Left kidney (tissue), 2 donors: ENCODE measurements around the gene ARL11. TPM values are rescaled to one million over a fixed set of nuclear protein-coding genes. Genes with fewer than 3 reads are reported as not detected.
A peak's percentile ranks its signal among the peaks of the same experiment; 100 is the strongest.
"Not testable (repeated sequence)": the region's sequence is repeated elsewhere in the genome, so short reads cannot be mapped to it uniquely, and the experiment has no call there.

Experiments
- DNase-seq: peaks from one replicate; pipeline ENCODE4 v3.0.0-alpha.2; 2013
- polyA plus RNA-seq: library from polyadenylated mRNA; unstranded; fragments of 120-200 nt; gene quantifications from one replicate; pipeline ENCODE4 v1.2.1, GENCODE V29; 2013; ENCODE audit not compliant: insufficient read length

ARL11 gene
- polyA plus RNA-seq, 1 donor = 0.70 TPM

- DNase-seq = not testable (repeated sequence)
Measured at GRCh38 chr13:49612042-49612441, 16.3 kb upstream of the ARL11 start.

DNA sequence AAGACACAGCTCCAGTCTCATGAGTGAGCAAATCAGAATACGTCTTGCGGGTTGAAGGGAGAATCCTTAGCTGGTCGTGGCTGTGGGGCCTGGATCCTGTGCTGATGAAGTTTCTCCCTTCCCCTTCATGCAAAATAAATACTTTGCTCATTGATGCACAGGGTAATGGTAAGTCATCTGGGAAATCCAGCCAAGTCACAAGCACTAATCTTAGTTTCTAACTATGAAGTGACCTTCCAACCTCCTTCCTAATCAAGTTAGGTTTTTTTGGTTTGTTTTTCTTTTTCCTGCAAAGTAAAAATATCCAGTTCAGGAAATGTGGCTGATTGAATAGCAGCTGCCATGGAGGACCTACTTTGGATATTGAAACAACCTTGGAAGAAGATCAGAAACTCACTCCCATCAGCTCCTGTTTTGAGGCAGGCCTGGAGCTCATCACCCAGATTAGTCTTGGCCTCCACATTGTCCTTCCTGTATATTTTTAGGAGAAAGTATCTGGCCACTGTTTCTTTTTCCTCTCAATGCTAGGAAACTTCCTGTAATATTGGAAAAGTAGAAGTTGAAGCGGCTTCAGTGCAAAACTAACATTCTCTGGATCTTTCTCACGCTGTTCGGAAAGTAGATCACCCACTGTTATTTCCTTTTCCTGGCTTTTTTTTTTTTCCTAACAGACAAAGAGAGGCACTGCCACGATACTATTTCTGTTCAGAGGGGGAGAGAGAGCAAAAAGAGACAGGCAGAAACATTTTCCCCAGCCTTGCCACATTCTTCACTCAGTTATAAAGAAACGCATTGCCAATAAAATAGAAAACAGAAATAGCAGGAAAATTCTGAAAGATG is 12.3 kb upstream of the ARL11 start:
- no peak for DNase-seq

DNA sequence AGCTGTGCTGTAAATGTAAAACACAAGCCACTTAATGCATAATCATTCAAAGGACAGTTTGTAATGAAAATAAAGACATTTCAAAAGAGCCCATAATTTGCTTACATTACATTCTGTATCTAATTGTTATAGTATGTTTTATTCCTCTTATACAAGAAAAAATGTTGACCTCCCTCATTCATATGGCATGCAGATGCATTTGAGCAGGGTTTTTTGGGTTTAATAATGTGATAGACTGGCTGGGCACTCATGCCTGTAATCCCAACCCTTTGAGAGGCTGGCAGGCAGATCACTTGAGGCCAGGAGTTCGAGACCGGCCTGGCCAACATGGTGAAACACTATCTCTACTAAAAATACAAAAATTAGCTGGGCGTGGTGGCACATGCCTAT is 11.6 kb upstream of the ARL11 start:
- DNase-seq = no peak

- no peak for DNase-seq
Measured at GRCh38 chr13:49620170-49620621, 8.1 kb upstream of the ARL11 start.

- DNase-seq = no peak
Measured at GRCh38 chr13:49622174-49622946, 5.9 kb upstream of the ARL11 start.

DNA sequence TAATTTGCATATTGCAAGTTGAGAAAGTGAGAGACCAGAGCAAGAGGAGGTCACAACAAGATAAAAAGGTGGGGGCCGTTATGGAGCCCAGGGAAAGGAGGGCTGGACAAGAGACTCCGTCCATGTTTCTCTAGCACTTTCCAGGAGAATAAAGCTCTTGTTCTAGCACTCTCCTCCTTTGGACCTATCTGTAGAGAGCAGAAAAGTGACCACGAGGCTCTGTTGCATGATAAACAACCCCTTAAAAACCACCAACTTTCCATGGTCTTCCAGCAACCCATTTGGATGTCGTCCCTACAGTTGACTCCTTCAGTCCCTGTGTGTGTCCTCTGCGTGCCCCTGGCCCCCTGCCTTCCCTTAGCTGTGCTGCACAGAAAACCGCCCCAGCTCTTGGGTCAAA is 4.1 kb upstream of the ARL11 start:
- DNase-seq = no peak

- no peak for DNase-seq
Measured at GRCh38 chr13:49625392-49626079, 2.8 kb upstream of the ARL11 start.

- no peak for DNase-seq
Measured at GRCh38 chr13:49629196-49629938, 1.1 kb downstream of the ARL11 start.

- DNase-seq = no peak
Measured at GRCh38 chr13:49629947-49630346, 1.6 kb downstream of the ARL11 start.

DNA sequence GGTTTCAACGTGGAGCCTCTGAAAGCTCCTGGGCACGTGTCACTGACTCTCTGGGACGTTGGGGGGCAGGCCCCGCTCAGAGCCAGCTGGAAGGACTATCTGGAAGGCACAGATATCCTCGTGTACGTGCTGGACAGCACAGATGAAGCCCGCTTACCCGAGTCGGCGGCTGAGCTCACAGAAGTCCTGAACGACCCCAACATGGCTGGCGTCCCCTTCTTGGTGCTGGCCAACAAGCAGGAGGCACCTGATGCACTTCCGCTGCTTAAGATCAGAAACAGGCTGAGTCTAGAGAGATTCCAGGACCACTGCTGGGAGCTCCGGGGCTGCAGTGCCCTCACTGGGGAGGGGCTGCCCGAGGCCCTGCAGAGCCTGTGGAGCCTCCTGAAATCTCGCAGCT is 2.3 kb downstream of the ARL11 start:
- DNase-seq = no peak

DNA sequence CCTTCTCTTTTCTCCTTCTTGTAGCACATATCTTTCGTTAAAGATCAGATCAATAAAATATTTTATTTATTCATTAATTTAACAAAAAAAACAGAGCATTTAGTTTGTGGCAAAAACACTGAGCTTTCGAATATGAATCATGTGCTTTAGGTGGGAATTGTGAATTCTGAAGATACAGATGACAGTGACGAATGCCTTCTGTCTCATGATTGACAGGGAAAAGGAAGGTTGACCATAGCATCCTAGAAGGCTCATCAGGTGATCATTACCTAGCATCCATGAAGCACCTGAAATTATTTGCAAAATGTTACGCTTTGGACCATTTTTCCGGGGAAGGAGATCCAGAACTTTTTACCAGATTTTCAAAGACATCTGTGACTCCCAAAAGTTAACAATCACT is 3.8 kb downstream of the ARL11 start:
- no peak for DNase-seq

GRCh38 chr13:49633710-49634109 is 5.4 kb downstream of the ARL11 start:
- no peak for DNase-seq

- peak; percentile 40 for DNase-seq
Measured at GRCh38 chr13:49635599-49636433, 7.5 kb downstream of the ARL11 start.

DNA sequence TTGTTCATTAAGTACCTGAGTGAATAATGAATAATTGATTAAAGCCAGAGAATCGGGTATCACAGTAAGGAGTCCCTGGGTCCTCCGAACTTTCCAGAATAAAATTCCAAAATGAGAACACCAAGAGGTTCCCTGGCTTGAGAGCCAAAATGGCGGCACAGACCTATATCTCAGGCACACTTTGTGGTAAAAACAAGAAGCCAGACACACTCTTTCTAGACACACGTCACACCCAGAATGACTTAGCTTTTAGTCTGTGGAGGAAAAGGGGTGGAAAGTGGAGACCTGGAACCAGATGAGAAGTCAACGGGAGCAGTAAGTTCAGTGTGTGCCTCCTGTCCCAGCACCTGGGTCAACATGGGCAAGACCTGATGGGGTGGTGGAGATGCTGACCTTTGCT is 8.4 kb downstream of the ARL11 start:
- no peak for DNase-seq

DNA sequence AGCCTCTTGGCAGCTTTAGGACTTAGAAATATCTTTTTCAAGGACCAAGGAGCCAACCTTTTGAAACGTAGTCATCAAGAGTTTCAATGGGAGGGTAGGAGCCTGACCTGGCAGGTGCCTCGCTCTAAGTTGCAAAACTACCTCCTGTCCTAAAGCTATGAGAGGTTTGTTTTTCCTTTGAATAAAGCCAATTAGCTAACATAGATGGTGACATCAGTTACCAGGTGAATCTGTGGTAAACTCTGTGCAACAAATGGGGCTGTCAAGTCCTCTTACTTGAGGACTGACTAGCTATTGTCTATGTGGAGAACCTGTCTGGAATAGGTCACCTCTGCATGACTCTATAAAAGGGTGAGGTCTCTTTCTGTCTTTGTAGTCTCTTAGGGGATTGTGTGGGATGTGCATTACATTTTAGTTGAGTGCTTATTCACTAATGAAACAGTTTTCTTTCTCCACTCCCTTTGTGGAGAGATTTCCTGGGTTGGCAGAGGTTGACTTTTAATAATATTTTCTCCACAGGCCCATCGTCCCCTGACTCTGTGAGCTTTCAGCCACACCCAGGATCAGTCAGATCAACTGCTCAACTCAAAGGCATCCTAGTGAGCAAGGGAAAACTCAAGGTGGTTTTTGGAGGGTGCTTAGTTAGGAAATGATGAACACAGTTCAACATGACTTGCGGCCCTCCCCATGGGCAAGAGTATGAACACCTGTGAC is 9.9 kb downstream of the ARL11 start:
- DNase-seq = no peak

- no peak for DNase-seq
Measured at GRCh38 chr13:49638744-49639072, 10.4 kb downstream of the ARL11 start.

DNA sequence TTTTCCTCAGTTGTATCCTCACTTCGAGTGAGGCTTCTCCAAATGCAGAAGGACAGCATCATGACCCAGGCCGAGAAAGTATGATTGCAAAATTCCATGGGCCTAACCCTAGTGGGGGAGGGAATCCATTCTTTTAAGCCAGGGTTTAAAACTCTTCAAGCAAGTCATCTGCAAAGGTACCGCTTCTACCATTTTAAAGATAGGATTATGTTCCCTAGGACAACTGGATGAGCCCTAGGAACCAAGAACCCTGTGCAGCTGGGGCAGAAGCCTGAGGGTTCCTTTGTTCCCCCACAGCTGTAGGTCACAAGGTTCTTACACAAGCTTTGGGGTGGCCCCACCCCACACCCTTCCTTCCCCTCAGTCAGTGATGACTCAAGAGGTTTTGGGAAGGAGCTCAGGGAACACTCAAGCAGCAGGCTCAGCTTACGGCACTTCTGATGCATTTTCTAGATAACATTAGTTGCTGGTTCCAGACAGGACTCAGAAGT is 13.5 kb downstream of the ARL11 start:
- DNase-seq = no peak

DNA sequence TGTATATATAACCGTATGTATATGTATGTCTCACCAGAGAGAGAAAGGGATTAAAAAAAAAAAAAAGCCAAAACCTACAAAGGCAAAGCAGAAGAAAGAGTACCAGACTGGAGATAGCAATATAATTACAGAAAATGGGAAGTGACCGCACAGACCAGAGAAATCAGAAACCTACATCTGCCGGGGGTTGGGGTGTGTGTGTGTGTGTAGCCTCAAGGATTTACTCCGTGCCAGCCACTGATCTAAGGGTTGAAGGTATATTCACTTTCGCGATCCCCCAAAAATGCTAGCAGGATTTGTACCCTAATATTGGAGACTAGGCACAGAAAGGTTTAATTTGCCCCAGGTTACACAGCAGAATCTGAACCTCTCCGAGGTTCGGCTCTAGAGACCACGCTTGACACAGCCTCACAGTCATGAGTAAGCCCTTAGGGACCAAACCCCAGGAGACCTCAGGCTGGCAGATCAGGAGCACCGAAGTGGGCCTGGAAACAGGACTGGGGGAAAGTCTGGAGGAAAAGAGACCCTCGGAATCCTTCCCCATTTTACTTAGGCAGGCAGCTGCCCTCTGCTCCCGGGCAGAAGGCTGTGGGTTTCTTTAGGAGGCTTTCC is 14.8 kb downstream of the ARL11 start:
- no peak for DNase-seq

DNA sequence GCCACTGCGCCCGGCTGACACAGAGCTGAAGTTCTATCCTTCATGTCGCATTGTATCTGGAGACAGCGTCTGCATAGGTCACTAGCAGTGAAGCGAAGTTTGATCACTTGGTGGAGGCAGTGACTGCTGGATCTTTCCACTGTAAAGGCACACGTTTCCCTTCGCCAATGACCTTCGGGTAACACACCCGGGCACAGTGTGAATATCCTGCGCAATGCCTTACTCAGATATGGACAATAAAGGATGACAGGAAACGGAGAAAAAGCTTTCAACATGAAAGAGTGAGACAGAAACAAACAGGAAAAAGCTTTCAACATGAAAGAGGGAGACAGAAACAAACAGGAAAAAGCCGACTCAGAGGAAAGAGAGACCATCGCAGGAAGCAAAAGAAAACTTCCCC is 17.1 kb downstream of the ARL11 start:
- DNase-seq = no peak

GRCh38 chr13:49646688-49647087 is 18.4 kb downstream of the ARL11 start:
- DNase-seq = no peak
